Tibial nerve (tissue), 4 donors: ENCODE measurements around the gene RWDD4.

Experiments
- EP300 ChIP-seq, 2 donors: sonication (generic); formaldehyde crosslinking; IDR thresholded peaks; one replicate each; pipeline ENCODE4 v1.6.1; 2017; ENCODE audit warnings: antibody characterized with exemption in 2 of 2, mild to moderate bottlenecking in 1 of 2
- POLR2A ChIP-seq, 2 donors: fragments of 450-650 bp; IDR thresholded peaks; one replicate each; pipeline ENCODE4 v1.6.1; 2017; ENCODE audit warnings: antibody characterized with exemption in 2 of 2, mild to moderate bottlenecking in 2 of 2, moderate library complexity in 2 of 2
- TF ChIP-seq, protein P1 (sequence below), 5 experiments: fragments of 200-600 bp in 3 of 5; fragments of 450-650 bp in 2 of 5; sonication (generic) in 3 of 5; IDR thresholded peaks; one replicate each; pipeline ENCODE4 v1.5.1; 2016 to 2019; ENCODE audit warnings: antibody characterized with exemption in 5 of 5, mild to moderate bottlenecking in 3 of 5, moderate library complexity in 2 of 5

DNA sequence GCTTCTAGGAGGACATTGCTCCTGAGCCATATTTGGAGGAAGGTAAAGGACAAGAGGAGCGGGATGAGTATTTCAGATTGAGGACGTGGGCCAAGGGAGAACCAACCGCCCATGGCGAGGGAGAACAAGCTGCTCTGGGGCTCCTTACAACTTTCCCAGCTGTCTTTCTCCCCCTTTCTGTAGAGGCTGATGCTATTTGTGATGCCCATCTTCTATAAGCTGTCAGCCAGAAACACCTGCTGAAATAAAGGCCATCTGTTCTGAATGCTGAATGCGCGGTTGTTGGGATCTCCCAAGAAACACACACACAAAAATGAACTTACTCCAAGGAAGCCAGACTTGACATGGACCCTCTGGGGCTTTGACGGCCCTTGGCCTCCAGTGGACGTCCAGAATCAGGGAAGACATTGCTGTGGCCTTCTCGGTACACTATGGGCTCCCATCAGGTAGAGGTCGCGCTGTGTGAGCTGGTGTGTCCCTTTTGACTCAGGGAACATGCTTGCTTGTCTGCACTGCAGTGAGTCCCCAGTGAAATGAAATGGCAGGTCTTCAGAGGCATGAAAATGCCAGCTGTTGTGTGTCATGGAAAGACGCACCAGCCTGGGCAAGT, 30.9 kb downstream of the RWDD4 start:
- TF ChIP-seq, protein P1, sequence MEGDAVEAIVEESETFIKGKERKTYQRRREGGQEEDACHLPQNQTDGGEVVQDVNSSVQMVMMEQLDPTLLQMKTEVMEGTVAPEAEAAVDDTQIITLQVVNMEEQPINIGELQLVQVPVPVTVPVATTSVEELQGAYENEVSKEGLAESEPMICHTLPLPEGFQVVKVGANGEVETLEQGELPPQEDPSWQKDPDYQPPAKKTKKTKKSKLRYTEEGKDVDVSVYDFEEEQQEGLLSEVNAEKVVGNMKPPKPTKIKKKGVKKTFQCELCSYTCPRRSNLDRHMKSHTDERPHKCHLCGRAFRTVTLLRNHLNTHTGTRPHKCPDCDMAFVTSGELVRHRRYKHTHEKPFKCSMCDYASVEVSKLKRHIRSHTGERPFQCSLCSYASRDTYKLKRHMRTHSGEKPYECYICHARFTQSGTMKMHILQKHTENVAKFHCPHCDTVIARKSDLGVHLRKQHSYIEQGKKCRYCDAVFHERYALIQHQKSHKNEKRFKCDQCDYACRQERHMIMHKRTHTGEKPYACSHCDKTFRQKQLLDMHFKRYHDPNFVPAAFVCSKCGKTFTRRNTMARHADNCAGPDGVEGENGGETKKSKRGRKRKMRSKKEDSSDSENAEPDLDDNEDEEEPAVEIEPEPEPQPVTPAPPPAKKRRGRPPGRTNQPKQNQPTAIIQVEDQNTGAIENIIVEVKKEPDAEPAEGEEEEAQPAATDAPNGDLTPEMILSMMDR (IDR thresholded peaks at IDR 0.05), result no peak
- TF ChIP-seq POLR2A (IDR thresholded peaks at IDR 0.05) (no peak), EP300 (IDR thresholded peaks at IDR 0.05) (no peak)
